H1 (cell line): Measurements from ENCODE around the gene EZH2. TPM values are rescaled to one million over a fixed set of nuclear protein-coding genes. Genes with fewer than 3 reads are reported as not detected.

ENCODE experiments used
- NANOG ChIP-seq: IDR thresholded peaks from 2 replicates; pipeline ENCODE4 v1.6.1; 2011; ENCODE audit warnings: low read length, low read depth, mild to moderate bottlenecking, inconsistent platforms; ENCODE audit not compliant: insufficient read depth, poor library complexity, severe bottlenecking
- POU5F1 ChIP-seq: IDR thresholded peaks from 2 replicates; pipeline ENCODE4 v1.6.1; 2011; ENCODE audit warnings: low read depth, mild to moderate bottlenecking, low read length, moderate library complexity
- RBBP5 ChIP-seq: IDR thresholded peaks from 2 replicates; pipeline ENCODE4 v1.7.1; 2012; ENCODE audit warnings: low read depth, mild to moderate bottlenecking, inconsistent platforms, low read length, moderate library complexity, borderline replicate concordance
- SIRT6 ChIP-seq: IDR thresholded peaks from one replicate; pipeline ENCODE4 v1.7.1; 2012; ENCODE audit warnings: low read length, inconsistent platforms
- SRF ChIP-seq: IDR thresholded peaks from 2 replicates; pipeline ENCODE4 v1.6.1; 2011; ENCODE audit warnings: mild to moderate bottlenecking, low read depth, low read length, moderate library complexity
- polyA plus RNA-seq, 7 experiments: library from polyadenylated mRNA; depleted of rRNA in 3 of 7; stranded (reverse) in 5 of 7; unstranded in 2 of 7; fragments of >200 nt in 5 of 7; fragments of 200-250 nt in 2 of 7; gene quantifications; 1 replicate in 5 of 7; 2 replicates in 1 of 7; 4 replicates in 1 of 7; pipeline versions ENCODE4 v1.2.1 to v1.2.3, GENCODE V29; 2011 to 2013; ENCODE audit warnings: missing spikeins in 2 of 7, mixed read lengths in 2 of 7
- total RNA-seq: library from RNA; stranded (reverse); fragmentation: NEBNext Ultra II Directional; extraction: Animal tissue kit (Norgen Biotek cat#: 25700); gene quantifications from 2 replicates; pipeline ENCODE4 v1.2.1, GENCODE V29; 2021

The EZH2 gene
- total and polyA plus RNA-seq, 2 of the 8 experiments (the other 6 are each of a cell fraction or from before 2014, with no cell fraction given), result 28.9 to 49.0 TPM

- TF ChIP-seq SIRT6 (no peak), POU5F1 (no peak), RBBP5 (no peak), NANOG (no peak), SRF (no peak)
Measured at GRCh38 chr7:148888300-148888699, 4.2 kb upstream of the EZH2 start (continued).
